Measurements from ENCODE around the gene SYCN. TPM values are rescaled to one million over a fixed set of nuclear protein-coding genes. Genes with fewer than 3 reads are reported as not detected.
A peak's percentile ranks its signal among the peaks of the same experiment; 100 is the strongest.

SYCN gene
- total RNA-seq, 2 experiments from 2014 or later = not detected

DNA sequence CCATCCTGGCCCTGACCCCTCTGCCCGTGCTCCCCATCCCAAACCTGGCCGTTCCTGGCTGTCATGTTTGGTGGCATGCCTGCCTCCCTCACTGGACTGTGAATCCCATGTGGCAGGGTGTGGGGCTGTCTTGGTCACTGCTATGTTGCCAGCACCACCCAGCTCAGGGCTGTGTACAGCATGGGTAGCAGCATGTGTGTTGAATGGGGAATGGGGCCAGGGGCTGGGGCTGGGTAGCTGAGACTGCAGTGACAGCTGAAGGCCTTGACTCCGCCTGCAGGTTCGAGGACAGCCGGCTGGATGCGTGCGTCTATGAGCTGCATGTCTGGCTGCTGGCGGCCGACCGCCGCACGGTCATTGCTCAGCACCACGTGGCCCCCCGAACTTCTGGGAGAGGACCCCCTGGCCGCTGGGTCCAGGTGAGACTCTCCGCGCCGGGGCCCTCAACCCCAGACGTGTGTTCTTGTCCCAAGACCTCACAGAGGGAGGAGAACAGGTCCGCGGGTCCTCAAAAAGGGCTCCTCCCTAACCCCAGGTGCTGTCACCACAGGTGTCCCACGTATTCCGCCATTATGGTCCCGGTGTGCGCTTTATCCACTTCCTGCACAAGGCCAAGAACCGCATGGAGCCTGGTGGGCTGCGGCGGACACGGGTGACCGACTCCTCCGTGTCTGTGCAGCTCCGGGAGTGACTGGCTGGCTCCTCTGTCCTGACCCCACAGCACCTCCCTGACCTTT is 3.8 kb downstream of the SYCN start:
- DNase-seq (ENCODE audit: low spot score) = no peak
- Histone ChIP-seq H3K27ac (ENCODE audit: low read depth, low read length, poor library complexity, severe bottlenecking) (no peak overlapping the region), H3K9me3 (ENCODE audit: low read length) (no peaks in the 10 kb centered on the region), H2AFZ (ENCODE audit: low read length) (no peak overlapping the region), H3K36me3 (ENCODE audit: insufficient read depth, low read length) (no peaks in the 10 kb centered on the region), H3K4me2 (ENCODE audit: low read length) (no peak overlapping the region), H3K9me2 (ENCODE audit: insufficient read depth, low read length) (no peaks in the 10 kb centered on the region), H3K4me3 (ENCODE audit: low read depth, low read length, poor library complexity, severe bottlenecking) (no peak overlapping the region), H4K20me1 (ENCODE audit: insufficient read depth, low read length) (no peaks in the 10 kb centered on the region), H3K79me2 (ENCODE audit: insufficient read depth, low read depth, low read length) (no peaks in the 10 kb centered on the region), H3K4me1 (ENCODE audit: insufficient read depth, low read length, poor library complexity, severe bottlenecking) (no peaks in the 10 kb centered on the region)
- no TSS peak for BruUV-seq (replicated peaks)
- ChIA-PET POLR2A (no interaction called here), CTCF (ENCODE audit: unreplicated experiment) (no interaction called here)
- TF ChIP-seq EZH2phosphoT487 (IDR thresholded peaks at IDR 0.05; ENCODE audit: borderline replicate concordance, low read depth, low read length) (no peak), CTCF (conservative IDR thresholded peaks at IDR 0.05; ENCODE audit: low read length) (no peak)
- intact Hi-C loops (cut with micrococcal nuclease; ENCODE audit: unreplicated experiment) = no loop called here

- CTCF ChIA-PET (ENCODE audit: unreplicated experiment) = no interaction called here
- no peaks in the 10 kb centered on the region for H3K36me3 ChIP-seq (ENCODE audit: insufficient read depth, low read length)
- H3K9me2 ChIP-seq (ENCODE audit: insufficient read depth, low read length) = no peaks in the 10 kb centered on the region
- no peak overlapping the region for H2AFZ ChIP-seq (ENCODE audit: low read length)
- intact Hi-C loops (cut with micrococcal nuclease; ENCODE audit: unreplicated experiment) = no loop called here
- no peak overlapping the region for H3K4me3 ChIP-seq (ENCODE audit: low read depth, low read length, poor library complexity, severe bottlenecking)
- POLR2A ChIA-PET = interaction anchor here (0.7 kb wide), 1 partner anchor 239 kb away, joined by 6 read pairs; no protein-coding TSS in a partner anchor
- no peak for DNase-seq (ENCODE audit: low spot score)
- TF ChIP-seq EZH2phosphoT487 (IDR thresholded peaks at IDR 0.05; ENCODE audit: borderline replicate concordance, low read depth, low read length) (no peak), CTCF (conservative IDR thresholded peaks at IDR 0.05; ENCODE audit: low read length) (no peak)
- H3K27ac ChIP-seq (ENCODE audit: low read depth, low read length, poor library complexity, severe bottlenecking) = no peak overlapping the region
- no peaks in the 10 kb centered on the region for H4K20me1 ChIP-seq (ENCODE audit: insufficient read depth, low read length)
- no peaks in the 10 kb centered on the region for H3K9me3 ChIP-seq (ENCODE audit: low read length)
- no peaks in the 10 kb centered on the region for H3K4me1 ChIP-seq (ENCODE audit: insufficient read depth, low read length, poor library complexity, severe bottlenecking)
- no peak overlapping the region for H3K4me2 ChIP-seq (ENCODE audit: low read length)
- no TSS peak for BruUV-seq (replicated peaks)
- no peaks in the 10 kb centered on the region for H3K79me2 ChIP-seq (ENCODE audit: insufficient read depth, low read depth, low read length)
Observed at GRCh38 chr19:39199025-39199424, 5.0 kb downstream of the SYCN start.

DNA sequence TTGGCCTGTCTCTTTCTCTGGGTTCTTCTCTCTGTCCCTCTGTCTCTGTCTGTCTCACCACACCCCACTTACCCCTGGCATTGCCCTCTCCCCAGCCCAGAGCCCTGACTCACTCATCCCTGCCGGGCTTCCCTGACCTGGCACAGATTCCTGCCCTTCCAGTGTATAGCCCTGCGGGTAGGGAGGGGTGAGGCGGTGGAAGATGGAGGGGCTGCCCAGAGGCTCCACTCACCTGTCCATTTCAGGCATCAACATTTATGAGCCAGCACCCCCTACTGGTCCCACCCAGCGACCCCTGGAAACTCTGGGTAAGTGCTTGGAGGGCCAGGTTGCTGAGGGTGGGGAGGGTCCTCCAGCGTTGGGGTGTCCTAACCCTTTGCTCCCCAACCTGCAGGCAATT is 6.3 kb downstream of the SYCN start:
- intact Hi-C loops (cut with micrococcal nuclease; ENCODE audit: unreplicated experiment) = no loop called here
- Histone ChIP-seq H3K9me3 (ENCODE audit: low read length) (no peaks in the 10 kb centered on the region), H3K79me2 (ENCODE audit: insufficient read depth, low read depth, low read length) (no peaks in the 10 kb centered on the region), H3K36me3 (ENCODE audit: insufficient read depth, low read length) (no peaks in the 10 kb centered on the region), H3K9me2 (ENCODE audit: insufficient read depth, low read length) (no peaks in the 10 kb centered on the region), H3K4me2 (ENCODE audit: low read length) (no peak overlapping the region), H2AFZ (ENCODE audit: low read length) (no peak overlapping the region), H4K20me1 (ENCODE audit: insufficient read depth, low read length) (no peaks in the 10 kb centered on the region), H3K4me3 (ENCODE audit: low read depth, low read length, poor library complexity, severe bottlenecking) (no peak overlapping the region), H3K27ac (ENCODE audit: low read depth, low read length, poor library complexity, severe bottlenecking) (no peak overlapping the region), H3K4me1 (ENCODE audit: insufficient read depth, low read length, poor library complexity, severe bottlenecking) (no peaks in the 10 kb centered on the region)
- DNase-seq (ENCODE audit: low spot score) = no peak
- CTCF ChIA-PET (ENCODE audit: unreplicated experiment) = no interaction called here
- no TSS peak for BruUV-seq (replicated peaks)
- TF ChIP-seq CTCF (conservative IDR thresholded peaks at IDR 0.05; ENCODE audit: low read length) = peak; percentile 40
- TF ChIP-seq EZH2phosphoT487 (IDR thresholded peaks at IDR 0.05; ENCODE audit: borderline replicate concordance, low read depth, low read length) = no peak
- POLR2A ChIA-PET = no interaction called here

Measured in OCI-LY7 (cell line).